WTC11 (cell line): ENCODE results near the gene CLEC1A.

Experiments
- E2F4 ChIP-seq: sonication (generic); formaldehyde crosslinking; IDR thresholded peaks from 2 replicates; pipeline ENCODE4 v1.8.1; 2022; ENCODE audit warnings: low read depth, mild to moderate bottlenecking, moderate library complexity, missing genetic modification reagents, borderline replicate concordance
- FOXP4 ChIP-seq: sonication (generic); formaldehyde crosslinking; IDR thresholded peaks from 2 replicates; pipeline ENCODE4 v1.8.0; 2022; ENCODE audit warnings: mild to moderate bottlenecking, missing genetic modification reagents
- MYBL2 ChIP-seq: sonication (generic); formaldehyde crosslinking; IDR thresholded peaks from 2 replicates; pipeline ENCODE4 v1.8.1; 2023; ENCODE audit warnings: mild to moderate bottlenecking, moderate library complexity, missing genetic modification reagents
- TEAD4 ChIP-seq: sonication (generic); formaldehyde crosslinking; IDR thresholded peaks from 2 replicates; pipeline ENCODE4 v1.8.0; 2022; ENCODE audit warnings: mild to moderate bottlenecking, missing genetic modification reagents
- TF ChIP-seq, protein P1 (sequence below): fragments of 200-600 bp; IDR thresholded peaks from 2 replicates; pipeline ENCODE4 v1.8.0; 2022; ENCODE audit warnings: antibody characterized with exemption
- TF ChIP-seq, protein P2 (sequence below): fragments of 250-450 bp; sonication (Bioruptor Pico); IDR thresholded peaks from 2 replicates; pipeline ENCODE4 v1.8.0; 2021; ENCODE audit warnings: mild to moderate bottlenecking

GRCh38 chr12:10102322-10102721 lies 3.5 kb upstream of the CLEC1A start:
- TF ChIP-seq, protein P1, sequence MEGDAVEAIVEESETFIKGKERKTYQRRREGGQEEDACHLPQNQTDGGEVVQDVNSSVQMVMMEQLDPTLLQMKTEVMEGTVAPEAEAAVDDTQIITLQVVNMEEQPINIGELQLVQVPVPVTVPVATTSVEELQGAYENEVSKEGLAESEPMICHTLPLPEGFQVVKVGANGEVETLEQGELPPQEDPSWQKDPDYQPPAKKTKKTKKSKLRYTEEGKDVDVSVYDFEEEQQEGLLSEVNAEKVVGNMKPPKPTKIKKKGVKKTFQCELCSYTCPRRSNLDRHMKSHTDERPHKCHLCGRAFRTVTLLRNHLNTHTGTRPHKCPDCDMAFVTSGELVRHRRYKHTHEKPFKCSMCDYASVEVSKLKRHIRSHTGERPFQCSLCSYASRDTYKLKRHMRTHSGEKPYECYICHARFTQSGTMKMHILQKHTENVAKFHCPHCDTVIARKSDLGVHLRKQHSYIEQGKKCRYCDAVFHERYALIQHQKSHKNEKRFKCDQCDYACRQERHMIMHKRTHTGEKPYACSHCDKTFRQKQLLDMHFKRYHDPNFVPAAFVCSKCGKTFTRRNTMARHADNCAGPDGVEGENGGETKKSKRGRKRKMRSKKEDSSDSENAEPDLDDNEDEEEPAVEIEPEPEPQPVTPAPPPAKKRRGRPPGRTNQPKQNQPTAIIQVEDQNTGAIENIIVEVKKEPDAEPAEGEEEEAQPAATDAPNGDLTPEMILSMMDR: no peak
- no peak for TF ChIP-seq E2F4 (CRISPR knock-in tag)
- TF ChIP-seq, protein P2, sequence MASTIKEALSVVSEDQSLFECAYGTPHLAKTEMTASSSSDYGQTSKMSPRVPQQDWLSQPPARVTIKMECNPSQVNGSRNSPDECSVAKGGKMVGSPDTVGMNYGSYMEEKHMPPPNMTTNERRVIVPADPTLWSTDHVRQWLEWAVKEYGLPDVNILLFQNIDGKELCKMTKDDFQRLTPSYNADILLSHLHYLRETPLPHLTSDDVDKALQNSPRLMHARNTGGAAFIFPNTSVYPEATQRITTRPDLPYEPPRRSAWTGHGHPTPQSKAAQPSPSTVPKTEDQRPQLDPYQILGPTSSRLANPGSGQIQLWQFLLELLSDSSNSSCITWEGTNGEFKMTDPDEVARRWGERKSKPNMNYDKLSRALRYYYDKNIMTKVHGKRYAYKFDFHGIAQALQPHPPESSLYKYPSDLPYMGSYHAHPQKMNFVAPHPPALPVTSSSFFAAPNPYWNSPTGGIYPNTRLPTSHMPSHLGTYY: no peak
- TF ChIP-seq MYBL2 (CRISPR knock-in tag): no peak
- TF ChIP-seq TEAD4 (CRISPR knock-in tag): no peak
- TF ChIP-seq FOXP4 (CRISPR knock-in tag): no peak
